ENCODE data around the gene CYP4F2.
"Not testable (repeated sequence)": the region's sequence is repeated elsewhere in the genome, so short reads cannot be mapped to it uniquely, and the experiment has no call there.

The CYP4F2 gene

DNA sequence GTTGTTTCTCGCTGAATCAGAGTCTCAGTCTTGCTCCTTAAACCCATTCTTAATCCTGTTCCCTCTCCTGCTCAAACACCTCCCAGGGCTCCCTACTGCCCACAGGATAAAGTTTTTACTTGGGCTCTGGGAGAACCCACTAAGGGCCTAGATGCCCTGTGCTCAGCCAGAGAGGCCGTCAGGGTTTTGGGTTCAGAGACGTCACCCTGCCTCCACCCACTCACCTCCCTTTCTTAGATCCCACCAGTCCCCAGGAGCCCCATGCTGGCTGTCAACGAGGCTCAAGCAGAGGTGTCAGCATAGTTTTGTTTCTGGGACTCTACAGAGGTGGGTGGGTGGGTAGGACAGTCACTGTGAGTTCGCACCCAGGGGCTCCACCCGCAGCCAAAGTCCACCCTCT is 15.5 kb upstream of the CYP4F2 start:
- Mint-ChIP-seq H3K9me3 (peaks cover 2% of the 10 kb centered on the region), H3K27ac (no peak overlapping the region), H3K36me3 (no peaks in the 10 kb centered on the region), H3K4me1 (peaks cover 7% of the 10 kb centered on the region), H3K27me3 (peaks cover 55% of the 10 kb centered on the region), H3K4me3 (no peak overlapping the region)
- no peak for ATAC-seq

DNA sequence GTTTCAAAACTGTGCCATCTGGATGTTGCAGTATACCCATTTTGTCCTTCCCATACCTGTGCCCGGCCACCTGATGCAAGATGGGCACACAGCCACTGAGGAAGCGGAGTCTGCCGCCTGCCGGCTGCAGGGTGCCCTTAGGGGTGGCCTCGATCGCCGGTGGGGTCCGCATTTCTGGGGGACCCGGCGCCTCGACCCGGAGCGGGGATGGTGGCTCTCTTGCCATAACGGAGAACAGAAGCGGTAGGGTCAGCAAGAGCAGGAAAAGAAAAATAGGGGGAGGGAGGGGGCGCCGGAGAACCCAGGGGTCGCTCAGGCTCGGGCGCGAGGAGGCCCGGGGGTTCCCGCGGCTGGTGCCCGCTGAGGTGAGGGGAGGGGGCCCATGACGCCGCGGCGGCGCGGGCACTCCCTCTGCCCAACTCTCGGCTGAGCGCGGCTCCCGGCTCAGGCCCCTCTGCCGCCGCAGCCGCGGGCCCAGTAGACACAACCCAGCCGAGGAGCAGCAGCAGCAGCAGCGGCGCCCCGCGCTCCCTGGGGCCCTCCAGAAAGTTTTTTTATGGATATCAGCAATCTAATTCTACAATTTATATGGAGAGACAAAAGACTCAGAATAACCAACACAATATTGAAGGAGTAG is 13.8 kb upstream of the CYP4F2 start:
- Mint-ChIP-seq H3K4me1 (peaks cover 7% of the 10 kb centered on the region), H3K36me3 (no peaks in the 10 kb centered on the region), H3K27ac (no peak overlapping the region), H3K4me3 (no peak overlapping the region), H3K9me3 (peaks cover 6% of the 10 kb centered on the region), H3K27me3 (peaks cover 66% of the 10 kb centered on the region)
- ATAC-seq = no peak

DNA sequence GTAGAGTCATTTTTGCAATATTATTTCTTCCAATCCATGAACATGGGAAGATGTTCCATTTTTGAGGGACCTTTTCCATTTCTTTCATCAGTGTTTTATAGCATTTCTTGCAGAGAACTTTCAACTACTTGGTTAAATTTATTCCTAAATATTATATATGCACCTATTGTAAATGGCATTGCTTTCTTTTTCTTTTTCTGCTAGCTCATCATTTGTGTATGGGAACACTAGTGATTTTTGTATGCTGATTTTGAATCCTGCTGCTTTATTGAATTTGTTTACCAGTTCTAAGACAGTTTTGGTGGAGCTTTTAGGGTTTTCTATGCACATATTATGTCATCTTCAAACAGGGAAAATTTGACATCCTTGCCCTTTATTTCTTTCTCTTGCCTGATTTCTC is 7.2 kb upstream of the CYP4F2 start:
- H3K27me3 Mint-ChIP-seq = peaks cover 60% of the 10 kb centered on the region
- no peak overlapping the region for H3K27ac Mint-ChIP-seq
- H3K4me3 Mint-ChIP-seq = no peak overlapping the region
- H3K36me3 Mint-ChIP-seq = no peaks in the 10 kb centered on the region
- no peak for ATAC-seq
- H3K9me3 Mint-ChIP-seq = peaks cover 9% of the 10 kb centered on the region
- H3K4me1 Mint-ChIP-seq = no peaks in the 10 kb centered on the region

DNA sequence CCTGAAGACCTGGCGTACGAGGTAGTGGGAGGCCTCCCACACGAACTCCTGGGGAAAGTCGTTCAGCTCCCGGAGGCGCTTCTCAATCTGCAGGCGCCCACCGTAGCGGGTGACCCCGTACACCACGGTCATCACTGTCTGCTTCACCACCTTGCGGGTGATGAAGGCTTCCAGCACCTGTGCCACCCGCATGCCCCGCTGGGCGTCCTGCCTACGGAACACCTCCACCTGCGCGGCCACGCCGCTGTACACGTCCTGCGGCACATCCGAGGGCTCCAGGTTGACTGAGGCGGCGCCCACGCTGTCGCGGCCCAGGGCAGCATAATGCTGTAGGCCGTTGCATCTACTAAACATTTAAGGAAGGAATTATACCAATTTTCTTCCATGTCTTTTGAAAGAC is 5.0 kb upstream of the CYP4F2 start:
- H3K4me1 Mint-ChIP-seq, H3K9me3 Mint-ChIP-seq, H3K4me3 Mint-ChIP-seq, ATAC-seq, H3K36me3 Mint-ChIP-seq, H3K27ac Mint-ChIP-seq: not testable (repeated sequence)
- peaks cover 59% of the 10 kb centered on the region for H3K27me3 Mint-ChIP-seq

DNA sequence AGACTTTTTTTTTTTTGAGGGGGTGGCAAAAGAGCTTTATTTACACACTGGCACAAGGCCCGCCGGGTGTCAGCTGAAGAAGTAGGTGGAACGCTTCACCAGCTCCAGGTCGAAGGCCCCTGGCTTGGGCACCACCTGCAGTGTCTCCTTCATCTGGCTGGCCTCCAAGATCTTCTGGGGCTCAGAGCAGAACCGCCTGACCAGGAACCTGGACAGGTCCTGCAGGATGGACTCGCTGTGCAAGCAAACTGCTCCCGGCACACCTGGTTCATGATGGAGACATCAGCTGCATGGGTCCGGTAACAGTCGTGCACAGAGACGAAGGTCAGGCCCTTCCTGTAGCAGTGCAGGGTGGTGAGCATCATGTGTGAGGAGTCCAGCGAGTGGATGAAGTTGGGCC is 4.4 kb upstream of the CYP4F2 start:
- peaks cover 6% of the 10 kb centered on the region for H3K9me3 Mint-ChIP-seq
- ATAC-seq = no peak
- H3K36me3 Mint-ChIP-seq = no peaks in the 10 kb centered on the region
- peaks cover 58% of the 10 kb centered on the region for H3K27me3 Mint-ChIP-seq
- H3K4me1 Mint-ChIP-seq = no peaks in the 10 kb centered on the region
- no peak overlapping the region for H3K27ac Mint-ChIP-seq
- H3K4me3 Mint-ChIP-seq = no peak overlapping the region

DNA sequence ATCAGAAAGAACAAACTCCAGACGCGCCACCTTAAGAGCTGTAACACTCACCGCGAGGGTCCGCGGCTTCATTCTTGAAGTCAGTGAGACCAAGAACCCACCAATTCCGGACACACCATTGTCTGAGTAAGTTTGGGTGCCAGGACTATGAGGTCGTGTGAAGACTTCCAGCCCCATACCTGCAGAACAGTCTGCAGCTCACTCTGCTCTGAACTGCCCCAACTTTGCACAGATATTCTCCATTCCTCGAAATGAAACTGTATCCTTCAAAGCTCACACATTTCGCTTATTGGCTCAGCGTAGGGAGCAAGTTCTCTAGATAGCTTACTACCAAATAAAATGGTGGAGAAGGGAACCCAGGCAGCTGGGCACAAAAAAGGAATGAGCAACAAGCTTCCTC is 2.6 kb upstream of the CYP4F2 start:
- ATAC-seq = no peak
- Mint-ChIP-seq H3K4me3 (no peak overlapping the region), H3K27ac (no peak overlapping the region), H3K36me3 (no peaks in the 10 kb centered on the region), H3K4me1 (no peaks in the 10 kb centered on the region), H3K9me3 (peaks cover 10% of the 10 kb centered on the region), H3K27me3 (peaks cover 58% of the 10 kb centered on the region)

DNA sequence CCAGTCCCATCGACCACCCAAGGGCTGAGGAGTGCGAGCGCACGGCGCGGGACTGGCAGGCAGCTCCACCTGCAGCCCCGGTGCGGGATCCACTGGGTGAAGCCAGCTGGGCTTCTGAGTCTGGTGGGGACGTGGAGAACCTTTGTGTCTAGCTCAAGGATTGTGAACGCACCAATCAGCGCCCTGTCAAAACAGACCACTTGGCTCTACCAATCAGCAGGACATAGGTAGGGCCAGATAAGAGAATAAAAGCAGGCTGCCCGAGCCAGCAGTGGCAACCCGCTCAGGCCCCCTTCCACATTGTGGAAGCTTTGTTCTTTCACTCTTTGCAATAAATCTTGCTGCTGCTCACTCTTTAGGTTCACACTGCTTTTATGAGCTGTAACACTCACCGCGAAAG is 2.2 kb upstream of the CYP4F2 start:
- ATAC-seq, H3K9me3 Mint-ChIP-seq, H3K36me3 Mint-ChIP-seq, H3K27ac Mint-ChIP-seq, H3K4me1 Mint-ChIP-seq, H3K4me3 Mint-ChIP-seq: not testable (repeated sequence)
- H3K27me3 Mint-ChIP-seq = peaks cover 58% of the 10 kb centered on the region

DNA sequence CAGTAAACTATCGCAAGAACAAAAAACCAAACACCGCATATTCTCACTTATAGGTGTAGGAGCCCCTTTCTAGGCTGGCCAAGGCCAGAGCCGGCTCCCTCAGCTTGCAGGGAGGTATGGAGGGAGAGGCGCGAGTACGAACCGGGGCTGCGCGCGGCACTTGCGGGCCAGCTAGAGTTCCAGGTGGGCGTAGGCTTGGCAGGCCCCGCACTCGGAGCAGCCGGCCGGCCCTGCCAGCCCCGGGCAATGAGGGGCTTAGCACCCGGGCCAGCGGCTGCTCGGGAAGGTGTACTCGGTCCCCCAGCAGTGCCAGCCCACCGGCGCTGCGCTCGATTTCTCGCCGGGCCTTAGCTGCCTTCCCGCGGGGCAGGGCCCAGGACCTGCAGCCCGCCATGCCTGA is 1.7 kb upstream of the CYP4F2 start:
- not testable (repeated sequence) for H3K27ac Mint-ChIP-seq, ATAC-seq, H3K9me3 Mint-ChIP-seq, H3K36me3 Mint-ChIP-seq, H3K4me3 Mint-ChIP-seq, H3K4me1 Mint-ChIP-seq
- peaks cover 58% of the 10 kb centered on the region for H3K27me3 Mint-ChIP-seq

DNA sequence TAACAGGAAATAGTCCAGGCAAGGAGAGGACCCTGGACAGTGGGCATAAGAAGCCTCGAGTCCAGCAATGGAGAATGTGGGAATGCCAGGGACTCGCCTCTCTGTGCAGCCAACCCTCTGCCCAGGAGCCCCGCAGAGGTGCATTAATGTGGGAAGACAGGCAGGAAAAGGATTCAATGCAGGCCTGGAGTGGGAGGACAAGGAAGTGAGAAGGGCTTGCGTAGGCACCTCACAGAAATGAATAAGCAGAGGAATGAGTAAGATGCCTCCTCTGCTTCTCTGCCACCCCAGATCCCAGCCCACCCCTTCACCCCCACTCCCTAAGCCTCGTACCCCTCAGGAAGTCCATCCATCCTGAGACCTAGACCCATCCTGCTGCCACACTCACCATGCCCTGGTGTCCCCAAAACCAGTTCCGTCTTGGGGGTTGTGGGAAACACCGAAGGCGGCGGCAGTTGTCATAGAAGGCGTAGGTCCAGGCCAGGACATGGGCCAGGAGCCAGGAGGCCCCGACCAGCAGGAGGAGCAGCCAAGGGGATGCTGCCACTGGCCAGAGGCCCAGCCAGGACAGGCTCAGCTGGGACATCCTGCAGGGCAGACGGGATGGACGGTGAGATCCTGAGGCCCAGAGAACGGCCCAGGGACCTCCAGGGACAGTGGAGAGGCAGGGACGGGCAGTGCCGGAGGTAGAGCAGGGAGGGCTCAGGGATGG is 692 bp downstream of the CYP4F2 start:
- Mint-ChIP-seq H3K4me1 (no peaks in the 10 kb centered on the region), H3K36me3 (no peaks in the 10 kb centered on the region), H3K9me3 (peaks cover 5% of the 10 kb centered on the region), H3K27me3 (peaks cover 49% of the 10 kb centered on the region), H3K4me3 (no peak overlapping the region), H3K27ac (no peak overlapping the region)
- no peak for ATAC-seq

DNA sequence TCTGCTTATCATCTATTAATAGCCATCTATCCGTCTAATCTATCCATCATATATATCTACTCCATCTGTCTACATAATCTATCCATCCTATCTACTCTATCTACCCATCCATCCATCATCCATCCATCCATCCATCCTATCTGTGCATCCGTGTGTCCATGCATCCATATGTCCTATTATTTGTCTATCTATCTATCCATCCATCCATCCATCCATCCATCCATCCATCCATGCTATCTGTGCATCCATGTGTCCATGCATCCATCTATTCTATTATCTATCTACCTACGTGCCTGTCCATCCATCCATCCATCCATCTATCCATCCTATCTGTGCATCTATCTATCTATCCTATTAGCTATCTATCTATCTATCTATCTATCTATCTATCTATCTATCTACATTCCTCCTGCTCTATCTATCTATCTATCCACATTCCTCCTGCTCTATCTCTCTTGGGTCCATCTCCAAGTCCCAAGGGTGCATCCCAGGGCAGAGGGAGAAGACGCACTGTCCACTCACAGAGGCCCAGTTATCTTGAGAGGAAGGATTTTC is 1.9 kb downstream of the CYP4F2 start:
- Mint-ChIP-seq H3K27me3 (peaks cover 39% of the 10 kb centered on the region), H3K36me3 (no peaks in the 10 kb centered on the region), H3K4me1 (no peaks in the 10 kb centered on the region), H3K27ac (no peak overlapping the region), H3K4me3 (no peak overlapping the region), H3K9me3 (peaks cover 5% of the 10 kb centered on the region)
- no peak for ATAC-seq

DNA sequence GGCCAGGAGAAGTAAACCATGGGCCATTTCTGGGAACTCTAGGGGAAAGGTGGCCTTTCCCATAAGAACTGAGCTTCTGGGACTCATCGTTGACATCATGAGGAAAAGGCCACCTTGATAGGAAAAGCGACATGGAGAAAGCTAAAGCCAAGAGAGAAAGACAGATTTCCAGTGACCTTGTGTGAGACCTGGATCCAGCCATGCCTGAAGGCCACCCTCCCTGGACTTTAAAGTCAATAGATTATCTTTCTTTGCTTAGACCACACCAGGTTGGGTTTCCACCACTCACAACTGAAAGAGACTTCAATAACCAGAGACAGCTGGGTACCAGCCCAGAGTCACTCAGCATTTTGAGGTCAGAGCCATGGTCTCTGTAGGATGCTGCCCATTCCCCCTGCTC is 3.5 kb downstream of the CYP4F2 start:
- Mint-ChIP-seq H3K9me3 (peaks cover 5% of the 10 kb centered on the region), H3K4me1 (no peaks in the 10 kb centered on the region)

DNA sequence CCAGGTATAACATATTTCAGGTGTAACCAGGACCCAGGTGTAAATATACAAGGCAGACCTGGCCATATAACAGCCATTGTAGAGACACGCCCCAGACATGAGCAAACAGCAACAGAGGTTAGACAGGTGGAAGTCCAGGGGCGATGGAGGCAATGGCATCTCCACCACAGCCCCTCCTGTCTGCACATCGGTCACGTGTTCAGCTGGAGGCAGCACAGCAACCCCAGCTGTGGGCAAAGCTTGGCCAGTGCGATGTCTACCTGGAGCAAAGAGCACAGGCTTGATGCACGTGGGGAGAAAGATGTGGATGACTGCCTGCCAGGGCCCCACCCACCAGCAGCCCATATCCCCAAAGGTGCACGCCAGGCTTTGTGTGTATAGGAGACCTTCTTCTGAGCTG is 4.4 kb downstream of the CYP4F2 start:
- ATAC-seq = no peak
- H3K4me3 Mint-ChIP-seq = no peak overlapping the region
- H3K36me3 Mint-ChIP-seq = no peaks in the 10 kb centered on the region
- H3K27ac Mint-ChIP-seq = no peak overlapping the region
- H3K27me3 Mint-ChIP-seq = peaks cover 37% of the 10 kb centered on the region
- peaks cover 5% of the 10 kb centered on the region for H3K9me3 Mint-ChIP-seq
- H3K4me1 Mint-ChIP-seq = no peaks in the 10 kb centered on the region

More for the DNA sequence above, 3.5 kb downstream of the CYP4F2 start:
- Mint-ChIP-seq H3K36me3 (no peaks in the 10 kb centered on the region), H3K27ac (no peak overlapping the region), H3K27me3 (peaks cover 37% of the 10 kb centered on the region), H3K4me3 (no peak overlapping the region)
- ATAC-seq = no peak

DNA sequence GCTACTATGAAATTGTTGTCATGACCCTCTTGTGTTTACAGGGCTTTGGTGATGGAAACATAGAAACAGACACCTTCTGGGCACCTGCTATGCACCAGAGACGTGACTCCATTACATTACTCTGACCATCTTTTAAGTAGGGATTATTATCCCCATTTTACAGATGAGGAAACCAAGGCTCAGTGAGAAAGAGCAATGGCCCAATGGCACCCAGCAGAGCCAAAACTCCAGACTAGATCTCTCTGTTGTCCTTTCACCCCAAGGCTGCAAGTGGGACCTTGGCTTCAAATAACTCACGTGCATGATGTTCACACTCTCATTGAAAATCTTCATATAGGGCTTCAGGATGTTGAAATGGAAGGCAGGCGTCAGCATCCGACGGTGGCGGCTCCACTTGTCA is 5.9 kb downstream of the CYP4F2 start:
- Mint-ChIP-seq H3K27ac (no peak overlapping the region), H3K27me3 (peaks cover 26% of the 10 kb centered on the region), H3K9me3 (peaks cover 5% of the 10 kb centered on the region), H3K36me3 (no peaks in the 10 kb centered on the region), H3K4me3 (no peak overlapping the region), H3K4me1 (no peaks in the 10 kb centered on the region)
- no peak for ATAC-seq

DNA sequence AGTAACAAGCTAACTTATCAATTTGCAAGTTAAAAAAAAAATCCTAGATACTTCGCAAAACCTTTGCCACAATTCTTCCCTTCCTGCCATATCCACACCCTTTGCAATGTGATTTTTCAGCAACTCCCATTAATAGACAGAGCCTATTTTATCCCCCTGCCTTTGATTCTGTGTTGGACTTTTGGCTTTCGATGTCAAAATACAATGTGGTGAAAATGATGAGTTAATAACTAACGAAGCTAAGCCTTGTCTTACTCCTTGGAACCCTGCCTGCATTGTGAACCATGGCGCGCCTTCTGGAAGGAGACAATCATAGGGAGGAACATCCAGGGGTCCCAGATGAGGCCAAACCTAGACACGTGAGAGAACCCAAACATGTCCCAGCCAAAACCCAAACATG is 6.4 kb downstream of the CYP4F2 start:
- no peak overlapping the region for H3K4me3 Mint-ChIP-seq
- H3K27me3 Mint-ChIP-seq = peaks cover 20% of the 10 kb centered on the region
- no peak overlapping the region for H3K27ac Mint-ChIP-seq
- H3K9me3 Mint-ChIP-seq = peaks cover 5% of the 10 kb centered on the region
- no peaks in the 10 kb centered on the region for H3K4me1 Mint-ChIP-seq
- H3K36me3 Mint-ChIP-seq = no peaks in the 10 kb centered on the region
- no peak for ATAC-seq

DNA sequence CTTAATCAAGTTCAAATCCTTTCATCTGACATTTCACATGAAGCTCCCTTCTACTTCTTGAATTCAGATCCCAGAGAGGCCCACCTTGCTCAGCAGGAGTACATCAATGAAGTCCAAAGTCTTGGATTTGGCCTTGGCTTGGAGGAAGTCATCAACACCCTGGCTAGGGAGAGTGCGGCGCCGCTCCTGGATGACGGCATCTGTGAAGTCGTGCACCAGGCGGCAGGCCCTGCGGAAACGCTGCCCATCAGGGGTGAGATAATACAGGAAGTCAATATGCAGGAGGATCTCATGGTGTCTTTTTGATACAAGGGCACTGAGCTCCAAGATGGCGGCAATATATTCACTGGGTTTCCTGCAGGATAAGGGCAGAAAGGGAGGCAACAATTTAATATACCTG is 8.5 kb downstream of the CYP4F2 start:
- not testable (repeated sequence) for ATAC-seq, H3K27ac Mint-ChIP-seq, H3K27me3 Mint-ChIP-seq, H3K9me3 Mint-ChIP-seq, H3K4me3 Mint-ChIP-seq, H3K36me3 Mint-ChIP-seq, H3K4me1 Mint-ChIP-seq

DNA sequence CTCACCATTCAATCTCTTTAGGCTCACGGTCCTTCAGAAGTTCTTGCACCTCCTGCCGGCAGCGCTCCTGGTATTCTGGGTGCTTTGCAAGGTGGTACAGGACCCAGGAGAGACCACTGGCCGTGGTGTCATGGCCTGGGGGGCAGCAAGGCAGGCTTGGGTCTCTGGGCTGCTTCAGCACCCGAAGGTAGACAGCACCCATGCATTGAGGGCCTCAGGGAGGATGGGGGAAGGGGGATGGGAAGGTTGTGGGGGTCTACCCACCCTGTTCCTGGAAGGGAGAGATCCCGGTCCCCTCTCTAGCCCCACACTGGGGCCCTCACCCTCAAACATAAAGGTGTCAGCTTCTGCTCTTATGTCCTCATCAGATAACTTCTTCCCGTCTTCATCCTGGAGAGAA is 12.0 kb downstream of the CYP4F2 start:
- Mint-ChIP-seq H3K4me1 (no peaks in the 10 kb centered on the region), H3K27ac (no peak overlapping the region), H3K4me3 (no peak overlapping the region), H3K9me3 (peaks cover under 1% of the 10 kb centered on the region), H3K36me3 (no peaks in the 10 kb centered on the region), H3K27me3 (peaks cover 22% of the 10 kb centered on the region)
- ATAC-seq = no peak
